Fibroblast of the conjunctiva (primary cell): ENCODE measurements around the gene PIK3C2G.
"Not testable (repeated sequence)": the region's sequence is repeated elsewhere in the genome, so short reads cannot be mapped to it uniquely, and the experiment has no call there.

ENCODE experiments used
- DNase-seq: peaks from one replicate; pipeline ENCODE4 v3.0.0-alpha.2; 2010; ENCODE audit warnings: low read depth

The PIK3C2G gene

GRCh38 chr12:18261273-18261672 is at the start of gene PIK3C2G:
Gene PIK3C2G, plus strand, starts transcription at chr12:18261518. Its CDS starts 20,564 bp downstream, at chr12:18282082.
- no peak for DNase-seq

GRCh38 chr12:18217966-18218365 is 43.4 kb upstream of the PIK3C2G start:
- DNase-seq = no peak

- DNase-seq = no peak
Observed at GRCh38 chr12:18221726-18222125, 39.6 kb upstream of the PIK3C2G start.

- no peak for DNase-seq
Observed at GRCh38 chr12:18222699-18223098, 38.6 kb upstream of the PIK3C2G start.

GRCh38 chr12:18224745-18225144 is 36.6 kb upstream of the PIK3C2G start:
- DNase-seq = peak; percentile 42

- no peak for DNase-seq
Observed at GRCh38 chr12:18239526-18239925, 21.8 kb upstream of the PIK3C2G start.

GRCh38 chr12:18242380-18243089 is 18.8 kb upstream of the PIK3C2G start:
- DNase-seq = no peak

GRCh38 chr12:18243238-18243637 is 18.1 kb upstream of the PIK3C2G start:
- DNase-seq = no peak

- DNase-seq = no peak
Observed at GRCh38 chr12:18246066-18246465, 15.3 kb upstream of the PIK3C2G start.

GRCh38 chr12:18250313-18250916 is 10.9 kb upstream of the PIK3C2G start:
- DNase-seq = peak; percentile 55

- no peak for DNase-seq
Observed at GRCh38 chr12:18254081-18254480, 7.2 kb upstream of the PIK3C2G start.

GRCh38 chr12:18255004-18255403 is 6.3 kb upstream of the PIK3C2G start:
- DNase-seq = not testable (repeated sequence)

GRCh38 chr12:18257251-18257650 is 4.1 kb upstream of the PIK3C2G start:
- DNase-seq = no peak

- DNase-seq = no peak
Observed at GRCh38 chr12:18258929-18259328, 2.4 kb upstream of the PIK3C2G start.

- DNase-seq = no peak
Observed at GRCh38 chr12:18259906-18260682, 1.2 kb upstream of the PIK3C2G start.

GRCh38 chr12:18261906-18262305 is 588 bp downstream of the PIK3C2G start:
- no peak for DNase-seq

- DNase-seq = no peak
Observed at GRCh38 chr12:18262514-18262913, 1.2 kb downstream of the PIK3C2G start.

GRCh38 chr12:18264581-18265075 is 3.3 kb downstream of the PIK3C2G start:
- DNase-seq = no peak

- no peak for DNase-seq
Observed at GRCh38 chr12:18267427-18268099, 6.2 kb downstream of the PIK3C2G start.

- DNase-seq = no peak
Observed at GRCh38 chr12:18270958-18271460, 9.7 kb downstream of the PIK3C2G start.

GRCh38 chr12:18275981-18276380 is 14.7 kb downstream of the PIK3C2G start:
- no peak for DNase-seq

GRCh38 chr12:18277196-18277595 is 15.9 kb downstream of the PIK3C2G start:
- DNase-seq = no peak
